Mucosa of descending colon (tissue), 3 donors: ENCODE data around the gene ZNF394. TPM values are rescaled to one million over a fixed set of nuclear protein-coding genes. Genes with fewer than 3 reads are reported as not detected.

Experiments
- ATAC-seq: fragments of 200-7000 bp; cut with Tn5 transposase; one replicate; pipeline ENCODE4 v1.9.1; 2020; ENCODE audit warnings: mild to moderate bottlenecking, moderate library complexity
- DNase-seq, 3 donors: peaks; one replicate each; pipeline ENCODE4 v3.0.0-alpha.2; 2020
- H3K36me3 ChIP-seq: fragments of 200-600 bp; one replicate; pipeline ENCODE4 v1.8.0; 2021; ENCODE audit warnings: low read depth, mild to moderate bottlenecking
- H3K4me1 ChIP-seq: fragments of 200-600 bp; one replicate; pipeline ENCODE4 v1.8.0; 2021; ENCODE audit warnings: low read depth, mild to moderate bottlenecking
- H3K4me3 ChIP-seq: fragments of 200-600 bp; one replicate; pipeline ENCODE4 v1.8.0; 2021; ENCODE audit warnings: mild to moderate bottlenecking
- H3K9me3 ChIP-seq: fragments of 200-600 bp; one replicate; pipeline ENCODE4 v1.8.0; 2021; ENCODE audit warnings: mild to moderate bottlenecking
- intact Hi-C, 2 donors: fragments of 100-400 bp; cut with DNase I in 1 of 2; cut with micrococcal nuclease in 1 of 2; formaldehyde crosslinking; loops; one replicate each; pipeline versions ENCODE4 v1.11.0 to v1.11.1; 2022; cut with DNase I, micrococcal nuclease
- total RNA-seq, 3 donors: library from RNA; stranded (reverse); fragmentation: NEBNext Ultra II Directional in 2 of 3; extraction: Animal tissue kit (Norgen Biotek cat#: 25700) in 2 of 3; gene quantifications; one replicate each; pipeline versions ENCODE4 v1.2.1 to v1.2.4, GENCODE V29; 2021 to 2023
- TF ChIP-seq, protein P1 (sequence below): fragments of 200-600 bp; IDR thresholded peaks from one replicate; pipeline ENCODE4 v1.8.0; 2022; ENCODE audit warnings: antibody characterized with exemption, mild to moderate bottlenecking
- donor health status: DM: no; HTN: no; CAD: no; lungs with moderate emphysema.
- donor health status: DM: no; HTN: no; CAD: no.
- donor health status: DM: no; HTN: yes; CAD: no.

The ZNF394 gene
- total RNA-seq, 3 donors from 2014 or later = 30.5 to 43.9 (median 36.5) TPM

DNA sequence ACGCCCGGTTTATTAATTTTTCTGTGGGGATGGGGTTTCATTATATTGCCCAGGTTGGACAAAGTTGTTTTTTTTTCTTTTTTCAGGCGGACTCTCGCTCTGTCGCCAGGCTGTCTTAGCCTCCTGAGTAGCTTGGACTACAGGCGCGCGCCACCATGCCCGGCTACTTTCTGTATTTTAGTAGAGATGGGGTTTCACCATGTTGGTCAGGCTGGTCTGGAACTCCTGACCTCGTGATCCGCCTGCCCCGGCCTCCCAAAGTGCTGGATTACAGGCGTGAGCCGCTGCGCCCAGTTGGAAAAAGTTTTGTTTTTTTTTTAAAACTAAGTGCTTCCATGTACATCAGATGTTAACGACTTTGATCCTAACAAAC is 542 bp upstream of the ZNF394 start:
- Histone ChIP-seq H3K4me3 (peak overlapping the region; percentile 88), H3K4me1 (peaks cover 23% of the 10 kb centered on the region), H3K36me3 (no peaks in the 10 kb centered on the region), H3K9me3 (peaks cover 1% of the 10 kb centered on the region)
- TF ChIP-seq, protein P1, sequence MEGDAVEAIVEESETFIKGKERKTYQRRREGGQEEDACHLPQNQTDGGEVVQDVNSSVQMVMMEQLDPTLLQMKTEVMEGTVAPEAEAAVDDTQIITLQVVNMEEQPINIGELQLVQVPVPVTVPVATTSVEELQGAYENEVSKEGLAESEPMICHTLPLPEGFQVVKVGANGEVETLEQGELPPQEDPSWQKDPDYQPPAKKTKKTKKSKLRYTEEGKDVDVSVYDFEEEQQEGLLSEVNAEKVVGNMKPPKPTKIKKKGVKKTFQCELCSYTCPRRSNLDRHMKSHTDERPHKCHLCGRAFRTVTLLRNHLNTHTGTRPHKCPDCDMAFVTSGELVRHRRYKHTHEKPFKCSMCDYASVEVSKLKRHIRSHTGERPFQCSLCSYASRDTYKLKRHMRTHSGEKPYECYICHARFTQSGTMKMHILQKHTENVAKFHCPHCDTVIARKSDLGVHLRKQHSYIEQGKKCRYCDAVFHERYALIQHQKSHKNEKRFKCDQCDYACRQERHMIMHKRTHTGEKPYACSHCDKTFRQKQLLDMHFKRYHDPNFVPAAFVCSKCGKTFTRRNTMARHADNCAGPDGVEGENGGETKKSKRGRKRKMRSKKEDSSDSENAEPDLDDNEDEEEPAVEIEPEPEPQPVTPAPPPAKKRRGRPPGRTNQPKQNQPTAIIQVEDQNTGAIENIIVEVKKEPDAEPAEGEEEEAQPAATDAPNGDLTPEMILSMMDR = no peak
- peak in 2 of 3 donors; percentile 17 to 53 for DNase-seq
- intact Hi-C loops = no loop called here
- no peak for ATAC-seq

DNA sequence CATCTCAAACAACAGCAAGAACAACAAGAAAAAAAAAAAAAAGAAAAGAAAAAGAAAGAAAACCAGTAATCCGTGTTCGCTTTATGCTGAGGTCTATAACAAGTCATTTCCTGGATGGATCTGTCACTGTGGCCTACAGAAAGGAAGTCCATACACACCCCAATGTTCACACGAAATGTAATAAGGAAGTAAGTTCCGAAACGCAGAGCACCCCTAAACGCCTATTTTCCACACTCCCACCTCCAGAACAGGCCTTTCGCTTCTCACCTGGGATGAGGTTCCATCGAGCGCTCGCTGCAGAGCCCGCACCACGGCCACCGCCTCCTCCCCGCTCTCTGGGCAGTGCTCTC is 735 bp downstream of the ZNF394 start:
- DNase-seq = no peak
- peak; percentile 67 for ATAC-seq
- Histone ChIP-seq H3K9me3 (peaks cover 14% of the 10 kb centered on the region), H3K36me3 (peaks cover 3% of the 10 kb centered on the region), H3K4me3 (peak overlapping the region; percentile 88), H3K4me1 (peaks cover 21% of the 10 kb centered on the region)
- intact Hi-C loops = no loop called here
- TF ChIP-seq, protein P1 = no peak

DNA sequence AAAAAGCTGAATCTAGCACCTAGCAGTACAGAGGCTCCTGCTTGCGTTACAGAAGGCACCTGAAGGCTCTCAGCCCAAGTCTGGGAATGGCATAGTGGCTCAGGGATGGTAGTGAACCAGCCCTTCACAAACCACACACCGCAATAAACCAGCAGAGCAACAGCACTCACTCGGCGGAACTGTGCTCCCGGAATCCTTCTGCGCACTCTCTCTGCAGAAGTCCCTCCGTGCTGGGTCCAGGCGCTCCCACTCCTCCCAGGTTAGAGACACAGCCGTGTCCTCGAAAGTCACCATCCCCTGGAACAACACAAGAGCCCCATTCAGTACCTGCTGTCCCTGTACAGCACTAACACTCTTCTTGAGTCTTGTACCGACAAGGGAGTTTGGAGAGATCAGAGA is 1.5 kb downstream of the ZNF394 start:
- peaks cover 22% of the 10 kb centered on the region for H3K9me3 ChIP-seq
- H3K4me3 ChIP-seq = peak overlapping the region; percentile 88
- peak; percentile 13 for ATAC-seq
- intact Hi-C loops = no loop called here
- H3K4me1 ChIP-seq = peaks cover 15% of the 10 kb centered on the region
- peak in 1 of 3 donors; percentile 54 for DNase-seq
- H3K36me3 ChIP-seq = peaks cover 9% of the 10 kb centered on the region
- TF ChIP-seq, protein P1 = no peak

DNA sequence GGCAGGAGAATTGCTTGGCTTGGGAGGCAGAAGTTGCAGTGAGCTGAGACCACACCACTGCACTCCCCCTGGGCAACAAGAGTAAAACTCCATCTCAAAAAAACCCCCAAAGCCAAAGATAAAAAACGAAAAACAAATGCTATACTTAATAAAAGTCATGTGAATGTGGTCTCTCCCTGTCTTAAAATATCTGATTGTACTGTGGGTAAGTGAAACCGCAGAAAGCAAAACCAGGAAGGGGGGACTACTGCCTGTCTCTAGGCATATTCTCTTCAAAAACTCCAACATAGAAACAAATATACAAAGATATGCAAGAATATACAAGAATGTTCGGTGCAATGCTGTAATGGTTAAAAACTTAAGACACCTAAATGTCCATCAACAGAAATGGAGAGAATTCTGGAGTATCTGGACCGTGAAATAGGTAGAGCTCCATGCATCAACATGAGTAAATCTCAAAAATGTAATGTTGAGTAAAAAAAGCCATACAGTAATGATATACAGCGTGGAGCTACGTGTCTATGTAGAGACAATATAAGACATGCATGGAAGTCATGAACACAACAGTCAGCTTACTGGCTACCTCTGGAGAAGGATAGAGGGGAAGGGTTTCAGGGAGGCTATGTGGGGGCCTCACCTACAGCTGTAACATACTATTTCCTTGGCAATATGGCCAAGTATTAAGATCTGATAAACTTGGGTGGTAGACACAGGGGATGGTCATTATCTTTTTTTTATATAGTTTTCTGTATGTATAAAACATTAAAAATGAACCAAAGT is 2.1 kb downstream of the ZNF394 start:
- Histone ChIP-seq H3K4me1 (peaks cover 15% of the 10 kb centered on the region), H3K36me3 (peaks cover 9% of the 10 kb centered on the region), H3K9me3 (peaks cover 25% of the 10 kb centered on the region), H3K4me3 (no peak overlapping the region)
- TF ChIP-seq, protein P1 = no peak
- no peak for DNase-seq
- no peak for ATAC-seq
- intact Hi-C loops = no loop called here

DNA sequence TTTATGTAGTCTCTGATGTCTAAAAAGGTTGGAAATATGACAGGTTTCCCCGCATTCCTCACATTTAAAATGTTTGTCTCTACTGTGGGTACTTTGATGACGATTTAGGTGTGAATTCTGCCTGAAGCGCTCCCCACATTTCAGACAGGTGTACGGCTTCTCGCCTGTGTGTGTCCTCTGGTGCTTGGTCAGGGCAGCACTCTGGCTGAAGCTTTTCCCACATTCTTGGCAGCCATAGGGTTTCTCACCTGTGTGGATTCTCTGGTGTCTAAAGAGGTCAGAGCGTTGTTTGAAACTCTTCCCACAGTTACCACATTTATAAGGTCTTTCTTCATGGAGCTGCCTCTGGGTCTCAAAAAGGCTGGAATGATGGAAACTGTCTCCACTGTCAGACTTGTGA is 6.3 kb downstream of the ZNF394 start:
- Histone ChIP-seq H3K4me1 (peaks cover 11% of the 10 kb centered on the region), H3K9me3 (peaks cover 25% of the 10 kb centered on the region), H3K36me3 (peaks cover 9% of the 10 kb centered on the region), H3K4me3 (no peak overlapping the region)
- DNase-seq (peak in 1 of 3 donors; percentile 1), ATAC-seq (no peak)
- TF ChIP-seq, protein P1 = no peak
- intact Hi-C loops = no loop called here
